A549 (cell line): Measurements from ENCODE around the gene NKX6-2.

ENCODE experiments used
- CTCF ChIP-seq: fragments of >200 bp; sonication (Bioruptor Twin); formaldehyde crosslinking; IDR thresholded peaks from 3 replicates; pipeline ENCODE4 v1.5.1; 2016
- JUN ChIP-seq, 2 experiments: fragments of >200 bp; sonication (Bioruptor Twin); formaldehyde crosslinking; IDR thresholded peaks; 2 replicates in 1 of 2; 3 replicates in 1 of 2; pipeline ENCODE4 v1.6.1; 2016 to 2017
- MAFK ChIP-seq: fragments of 450-650 bp; IDR thresholded peaks from 2 replicates; pipeline ENCODE4 v1.6.1; 2014; ENCODE audit not compliant: partially characterized antibody
- MYC ChIP-seq: IDR thresholded peaks from 2 replicates; pipeline ENCODE4 v1.6.1; 2012; ENCODE audit warnings: mild to moderate bottlenecking, inconsistent platforms, low read length, improper control_type of control experiment, borderline replicate concordance
- POLR2A ChIP-seq: IDR thresholded peaks from 2 replicates; pipeline ENCODE4 v1.6.1; 2012; ENCODE audit warnings: mild to moderate bottlenecking, low read length
- REST ChIP-seq: fragments of 200-600 bp; sonication (generic); IDR thresholded peaks from 2 replicates; pipeline ENCODE4 v1.6.1; 2016; ENCODE audit warnings: antibody characterized with exemption, mild to moderate bottlenecking, moderate library complexity
- RNF2 ChIP-seq: fragments of 200-600 bp; sonication (generic); IDR thresholded peaks from 2 replicates; pipeline ENCODE4 v1.6.1; 2016; ENCODE audit warnings: low read depth, mild to moderate bottlenecking, antibody characterized with exemption, moderate library complexity, borderline replicate concordance
- SMC3 ChIP-seq: fragments of >200 bp; sonication (Bioruptor Twin); formaldehyde crosslinking; IDR thresholded peaks from 3 replicates; pipeline ENCODE4 v1.6.1; 2018; ENCODE audit warnings: inconsistent platforms
- TFCP2L1 ChIP-seq: fragments of 250-450 bp; sonication (Bioruptor Pico); IDR thresholded peaks from 2 replicates; pipeline ENCODE4 v1.5.0; 2021; ENCODE audit warnings: mild to moderate bottlenecking

DNA sequence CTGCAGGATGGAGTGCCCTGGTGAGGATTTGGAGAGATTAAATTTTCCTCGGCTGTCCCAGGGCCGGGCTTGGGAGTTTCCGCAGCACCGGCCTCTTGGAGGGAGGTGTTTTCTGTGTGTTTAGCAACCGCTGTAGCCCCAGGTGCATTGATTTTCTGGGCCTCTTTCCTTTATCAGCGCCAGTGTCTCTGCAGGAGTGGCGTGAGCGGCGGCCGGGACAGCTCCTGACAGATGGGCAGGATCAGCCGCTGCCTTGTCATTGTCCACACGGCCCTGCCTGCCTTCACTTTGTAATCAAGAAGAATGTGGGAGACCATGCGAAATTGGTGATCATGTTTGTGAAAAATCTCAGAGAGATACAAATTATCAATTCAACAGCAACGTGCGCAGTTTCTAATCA, 32.4 kb downstream of the NKX6-2 start:
- TF ChIP-seq RNF2 (no peak), SMC3 (no peak), CTCF (no peak), REST (no peak), MAFK (no peak), JUN (IDR thresholded peaks at IDR 0.05) (no peak), MYC (no peak), TFCP2L1 (no peak), POLR2A (no peak)
